Right lung (tissue), 5 donors: ENCODE results near the gene TBC1D8. TPM values are rescaled to one million over a fixed set of nuclear protein-coding genes. Genes with fewer than 3 reads are reported as not detected.

ENCODE experiments used
- DNase-seq, 2 donors: peaks; one replicate each; pipeline ENCODE4 v3.0.0-alpha.2; 2013
- polyA plus RNA-seq, 5 donors: library from polyadenylated mRNA; unstranded; fragments of 120-200 nt; gene quantifications; one replicate each; pipeline versions ENCODE4 v1.2.1 to v1.2.3, GENCODE V29; 2013; ENCODE audit warnings: inconsistent platforms in 1 of 5, low replicate concordance in 1 of 5; ENCODE audit not compliant: insufficient read length in 5 of 5, insufficient read depth in 1 of 5

TBC1D8 gene
- polyA plus RNA-seq, 5 donors: 24.8 to 34.6 (median 27.4) TPM

DNA sequence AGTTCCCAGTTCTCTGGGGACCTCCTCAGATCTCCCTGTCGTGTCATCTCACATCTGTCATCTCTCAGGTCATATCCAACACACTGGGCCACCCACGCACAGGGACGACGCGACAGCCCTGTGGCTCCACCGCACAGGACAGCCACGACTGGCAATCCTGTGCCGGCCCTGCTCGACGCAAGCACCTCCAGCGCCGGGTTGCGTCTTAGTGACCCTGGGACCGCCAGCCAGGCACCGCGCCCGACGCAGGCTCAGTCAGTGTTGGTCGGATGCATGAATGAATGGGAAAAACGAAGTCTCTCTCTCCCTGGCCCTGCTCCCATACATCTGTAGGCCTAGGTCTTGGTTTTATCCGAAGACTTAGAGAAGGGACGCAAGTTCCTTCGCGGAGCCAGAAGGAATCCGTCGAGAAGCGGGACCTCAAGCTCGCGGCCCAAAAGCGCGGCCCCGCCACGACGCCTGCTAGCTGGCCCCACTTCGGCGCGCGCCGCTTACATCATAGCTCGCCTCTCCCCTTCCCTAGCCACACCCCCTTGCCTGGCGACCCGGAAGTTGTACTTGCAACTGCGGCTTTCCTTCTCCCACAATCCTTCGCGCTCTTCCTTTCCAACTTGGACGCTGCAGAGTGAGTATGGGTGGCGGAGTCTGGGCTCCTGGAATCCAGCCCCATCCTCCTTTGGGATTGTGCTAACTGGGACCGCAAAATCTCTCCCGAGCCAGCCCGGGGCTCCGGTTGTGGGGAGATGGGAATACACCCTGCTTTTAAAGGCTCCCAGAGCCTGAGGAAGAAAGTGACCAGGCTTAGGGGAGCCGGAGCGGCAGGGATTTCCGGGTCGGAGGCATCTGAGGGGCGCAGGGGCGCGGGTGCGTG is 149.3 kb downstream of the TBC1D8 start, which contains the start of gene RPL31:
Gene RPL31, plus strand, starts transcription at position 599 of the 871 bp plus-strand sequence. CDS start 413 bp downstream, outside the sequence.
- DNase-seq: peak; percentile 95 to 97

DNA sequence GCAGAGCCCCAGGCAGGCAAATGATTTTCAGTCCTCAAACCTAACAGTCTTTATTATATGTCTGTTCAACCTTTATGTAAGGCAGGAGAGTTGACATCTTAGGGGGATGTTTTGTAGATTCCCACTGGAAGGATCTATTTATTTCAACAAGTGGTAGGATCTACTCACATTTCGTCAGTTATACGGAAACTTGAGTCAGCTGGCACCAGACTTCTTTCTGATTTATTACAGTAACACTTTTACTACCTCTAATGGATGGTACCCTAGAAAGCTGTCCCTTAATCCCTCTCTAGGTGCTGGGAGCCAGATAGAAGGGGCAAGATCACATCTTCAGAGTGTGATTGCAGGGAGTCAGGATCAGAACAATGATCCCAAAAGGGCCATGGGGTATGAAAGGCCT is 151.2 kb downstream of the TBC1D8 start:
- DNase-seq: no peak

DNA sequence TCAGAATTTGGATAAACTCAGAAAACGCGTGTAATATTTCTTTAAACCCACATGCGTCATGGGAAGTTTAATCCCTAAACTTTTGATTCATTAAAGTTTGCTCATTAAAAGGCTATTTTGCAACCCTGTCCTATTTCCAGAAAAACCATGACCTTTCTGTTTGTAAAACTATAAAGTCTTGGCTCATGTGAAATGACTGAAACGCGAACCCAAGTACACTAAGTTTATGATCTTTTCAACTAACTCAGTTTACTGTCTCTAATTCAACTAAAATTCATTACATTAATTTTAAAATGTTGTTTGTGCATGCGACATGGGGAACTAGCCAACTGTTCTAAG is 153.0 kb downstream of the TBC1D8 start:
- peak in 1 of 2 donors; percentile 18 for DNase-seq

DNA sequence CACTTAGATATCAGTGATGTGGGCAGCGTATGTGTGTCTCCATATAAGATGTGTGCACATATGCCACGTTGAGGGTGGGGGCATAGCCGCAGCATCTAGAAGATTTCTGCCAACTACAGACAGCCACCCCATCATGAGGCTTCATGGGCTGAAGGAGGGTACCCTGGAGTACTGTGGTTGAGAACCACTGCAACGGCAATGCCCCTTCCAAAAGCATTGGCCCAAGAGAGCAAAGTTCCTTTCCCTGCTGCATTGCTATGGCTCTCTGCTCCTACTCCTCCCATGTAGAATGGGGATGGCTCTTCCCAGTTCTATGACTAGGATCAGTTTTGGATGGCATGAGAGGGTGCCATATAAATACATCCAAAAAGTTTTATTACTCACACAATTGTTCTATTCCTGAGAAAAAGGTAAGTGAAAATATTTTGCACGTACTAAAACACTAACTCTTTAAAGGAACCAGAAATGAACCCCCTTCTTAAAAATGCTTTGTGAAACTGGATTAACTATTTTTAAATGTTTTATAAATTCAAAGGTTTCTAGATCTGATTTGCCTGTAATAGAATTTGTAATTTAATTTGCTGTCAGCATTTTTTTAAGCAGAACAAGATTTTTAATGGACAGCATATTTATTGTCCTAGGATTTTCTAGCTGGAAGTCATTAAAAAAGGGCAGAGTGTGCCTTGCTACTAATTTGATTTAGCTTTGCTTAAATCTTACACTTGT is 153.5 kb downstream of the TBC1D8 start:
- DNase-seq: no peak

DNA sequence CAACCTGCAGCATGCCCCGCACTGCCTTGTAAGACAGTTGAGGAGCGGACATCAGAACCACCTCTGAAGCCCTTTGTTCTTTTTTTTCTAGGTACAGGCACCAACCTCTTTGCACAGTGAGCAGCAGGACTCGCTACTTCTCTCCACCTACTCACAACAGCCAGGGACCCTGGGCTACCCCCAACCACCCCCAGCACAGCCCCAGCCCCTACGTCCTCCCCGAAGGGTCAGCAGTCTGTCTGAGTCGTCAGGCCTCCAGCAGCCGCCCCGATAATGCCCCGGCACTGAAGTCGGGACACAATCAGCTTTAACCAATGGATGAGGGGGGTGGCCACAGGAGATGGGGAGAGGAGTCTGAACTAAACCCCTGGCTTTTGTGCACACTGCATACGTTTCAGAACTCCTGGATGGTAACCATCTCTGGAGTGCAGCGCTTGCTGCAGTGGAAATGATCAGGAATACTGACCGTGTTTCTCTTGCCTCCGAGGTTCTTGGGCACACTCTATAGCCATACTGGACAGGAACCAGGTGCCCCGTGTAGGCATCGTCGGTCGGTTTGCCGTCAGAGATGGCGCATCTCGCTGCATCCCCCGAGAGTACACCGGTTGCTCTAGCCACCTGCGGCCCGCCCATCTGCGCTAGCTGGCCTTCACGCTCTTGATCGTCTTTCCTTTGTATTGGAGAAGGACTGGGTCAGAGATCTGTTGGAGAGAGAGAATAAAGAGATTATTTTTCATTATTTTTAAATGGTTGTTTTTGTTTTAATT is 155.7 kb downstream of the TBC1D8 start:
- DNase-seq: no peak

DNA sequence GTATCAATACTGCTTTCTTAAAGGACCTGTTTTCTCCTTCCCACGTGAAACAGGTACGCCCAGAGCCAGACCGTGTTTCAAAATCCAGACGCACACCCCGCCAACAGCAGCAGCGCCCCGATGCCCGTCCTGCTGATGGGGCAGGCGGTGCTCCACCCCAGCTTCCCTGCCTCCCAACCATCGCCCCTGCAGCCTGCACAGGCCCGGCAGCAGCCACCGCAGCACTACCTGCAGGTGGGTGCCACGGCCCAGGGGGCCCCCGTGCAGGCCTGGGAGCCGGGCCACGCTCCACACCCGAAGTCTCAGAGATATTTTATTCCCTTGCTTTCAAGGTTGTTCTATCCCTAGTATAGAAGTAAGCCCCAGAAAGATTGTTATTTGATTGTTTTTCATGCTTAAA is 157.9 kb downstream of the TBC1D8 start:
- DNase-seq: no peak

DNA sequence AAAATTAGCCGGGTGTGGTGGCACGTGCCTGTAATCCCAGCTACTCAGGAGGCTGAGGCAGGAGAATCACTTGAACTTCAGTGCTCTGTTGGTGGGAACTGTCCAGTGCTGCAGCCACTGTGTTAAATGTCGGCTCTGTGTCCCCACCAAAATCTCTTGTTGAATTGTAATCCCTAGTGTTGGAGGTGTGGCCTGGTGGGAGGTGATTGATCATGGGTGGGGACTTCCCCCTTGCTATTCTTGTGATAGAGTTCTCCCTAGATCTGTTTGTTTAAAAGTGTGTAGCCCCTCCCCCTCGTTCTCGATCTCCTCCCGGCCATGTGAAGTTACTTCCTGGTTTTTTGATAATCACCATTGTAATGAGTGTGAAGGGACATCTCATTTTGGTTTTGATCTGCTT is 158.9 kb downstream of the TBC1D8 start:
- DNase-seq: no peak

DNA sequence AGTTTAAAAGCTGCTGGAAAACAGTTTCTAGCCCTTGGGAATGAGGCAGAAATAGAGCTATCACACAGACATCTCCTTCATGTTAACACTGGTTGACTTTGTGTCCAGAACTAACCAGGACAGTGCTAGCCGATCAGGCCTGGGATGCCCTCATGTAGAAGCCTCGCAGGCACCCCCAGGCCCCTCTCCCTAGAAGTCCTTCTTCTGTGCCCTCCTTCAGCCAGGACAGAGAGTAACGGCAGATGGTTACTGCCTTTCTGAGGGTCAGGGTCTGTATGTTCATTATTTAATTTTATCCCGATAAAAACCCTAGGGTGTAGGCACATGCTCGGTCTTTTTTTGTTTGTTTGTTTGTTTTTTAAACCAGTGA is 159.8 kb downstream of the TBC1D8 start:
- DNase-seq: no peak

DNA sequence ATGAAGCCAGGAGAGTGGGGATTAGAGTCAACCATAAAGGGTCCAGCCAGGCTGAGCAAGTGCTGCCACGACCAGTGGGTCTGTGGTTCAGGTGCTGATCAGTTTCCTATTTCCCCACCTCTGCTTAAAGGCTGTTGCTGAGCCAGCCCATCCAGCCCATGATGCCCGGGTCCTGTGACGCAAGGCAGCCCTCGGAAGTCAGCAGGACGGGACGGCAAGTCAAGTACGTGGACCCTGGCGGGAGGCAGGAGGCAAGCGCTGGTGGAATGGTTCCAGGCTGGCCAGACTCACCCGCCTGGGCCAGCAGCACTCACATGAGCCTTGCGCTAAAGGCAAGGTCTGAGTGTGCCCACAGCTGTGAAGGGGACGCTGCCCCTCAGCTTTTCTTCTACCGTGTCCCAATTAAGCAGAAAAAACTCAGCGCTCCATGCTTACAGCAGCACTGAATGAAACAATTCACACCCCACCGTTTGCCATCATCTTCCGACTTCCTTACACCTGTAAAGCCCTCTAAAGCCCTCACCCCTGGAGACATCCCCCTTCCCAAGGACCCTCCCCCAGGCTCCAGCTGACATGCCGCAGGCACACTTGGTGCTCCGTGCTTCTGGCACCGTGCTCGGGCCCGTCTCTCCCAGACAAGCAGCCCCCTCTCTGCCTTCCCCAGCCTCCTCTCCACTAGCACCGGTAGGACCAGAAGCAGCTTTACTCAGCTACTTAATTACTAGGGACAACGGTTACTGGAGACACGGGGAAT is 160.4 kb downstream of the TBC1D8 start:
- no peak for DNase-seq

DNA sequence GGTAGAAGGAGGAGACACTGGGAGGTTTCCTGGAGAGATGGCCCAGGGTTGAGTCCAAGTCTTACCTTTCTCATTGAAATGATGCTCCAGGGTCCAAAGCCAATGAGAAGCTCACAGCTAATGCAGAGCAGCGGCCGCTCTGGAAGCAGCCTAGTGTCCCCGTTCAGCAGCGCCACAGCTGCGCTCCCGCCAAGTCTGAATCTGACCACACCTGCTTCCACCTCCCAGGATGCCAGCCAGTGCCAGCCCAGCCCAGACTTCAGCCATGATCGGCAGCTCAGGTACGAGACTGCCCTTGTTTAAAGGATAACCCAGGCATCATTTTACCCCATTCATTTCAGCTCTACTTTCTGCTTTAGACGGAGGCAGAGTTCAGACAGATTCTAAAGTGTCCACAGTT is 161.0 kb downstream of the TBC1D8 start:
- DNase-seq: no peak

DNA sequence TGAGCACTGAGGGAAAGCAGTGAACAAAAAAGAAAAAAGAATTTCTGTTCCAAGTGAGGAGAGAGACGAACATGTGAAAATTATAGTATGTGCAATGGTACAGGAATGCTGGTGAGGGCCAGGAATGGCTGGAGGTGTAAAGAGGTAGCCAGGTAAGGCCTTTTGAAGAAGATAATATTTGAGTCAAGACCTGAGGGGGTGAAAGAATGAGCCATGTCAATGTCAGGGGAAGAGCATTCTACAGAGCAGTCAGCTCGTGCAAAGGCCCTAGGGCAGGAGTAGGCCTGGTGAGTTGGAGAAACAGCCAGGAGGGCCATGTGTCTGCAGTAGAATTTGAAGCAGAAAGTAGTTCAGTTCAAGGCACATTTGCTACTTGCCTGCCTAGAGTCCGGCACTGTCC is 161.5 kb downstream of the TBC1D8 start:
- DNase-seq: no peak

DNA sequence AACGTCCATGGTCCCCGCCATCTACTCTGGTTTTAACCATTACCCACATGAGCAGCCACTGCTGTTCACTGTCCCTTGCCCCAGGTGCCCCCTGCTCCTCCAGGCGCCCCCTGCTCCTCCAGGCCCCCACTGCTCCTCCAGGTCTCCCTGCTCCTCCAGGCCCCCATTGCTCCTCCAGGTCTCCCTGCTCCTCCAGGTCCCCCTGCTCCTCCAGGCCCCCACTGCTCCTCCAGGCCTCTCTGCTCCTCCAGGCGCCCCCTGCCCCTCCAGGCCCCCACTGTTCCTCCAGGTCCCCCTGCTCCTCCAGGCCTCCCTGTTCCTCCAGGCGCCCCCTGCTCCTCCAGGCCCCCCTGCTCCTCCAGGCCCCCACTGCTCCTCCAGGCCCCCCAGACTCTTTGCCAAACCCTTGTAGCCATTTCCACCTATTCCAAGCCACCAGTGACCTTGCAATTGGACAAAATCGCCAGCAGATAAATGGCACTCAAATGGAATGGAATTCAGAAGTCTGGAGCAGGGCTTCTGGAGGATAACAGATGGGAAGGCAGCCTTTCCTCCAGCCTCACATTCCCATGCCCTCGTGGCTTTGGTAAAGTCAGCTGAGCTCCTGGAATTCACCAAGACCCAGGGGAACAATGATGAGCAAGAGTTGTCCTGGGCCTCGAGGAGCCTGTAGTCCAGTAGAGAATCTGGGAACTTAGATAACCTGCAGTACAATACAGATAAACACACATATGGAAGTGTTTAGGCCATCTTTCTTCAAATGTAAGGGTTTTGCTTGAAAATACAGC is 162.4 kb downstream of the TBC1D8 start:
- DNase-seq: no peak

DNA sequence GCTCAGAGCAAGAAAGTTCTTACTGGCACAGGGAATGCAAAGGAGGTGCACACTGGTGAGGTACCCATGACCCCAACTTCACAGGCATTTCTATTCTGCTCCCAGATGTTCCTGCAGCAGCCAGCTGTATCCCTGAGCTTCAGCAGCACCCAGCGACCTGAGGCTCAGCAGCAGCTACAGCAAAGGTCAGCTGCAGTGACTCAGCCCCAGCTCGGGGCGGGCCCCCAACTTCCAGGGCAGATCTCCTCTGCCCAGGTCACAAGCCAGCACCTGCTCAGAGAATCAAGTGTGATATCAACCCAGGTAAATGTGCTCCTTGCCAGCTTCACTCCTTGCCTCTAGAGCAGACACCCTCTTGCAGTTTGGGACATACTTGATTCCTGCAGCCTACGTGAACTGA is 163.2 kb downstream of the TBC1D8 start:
- DNase-seq: no peak

DNA sequence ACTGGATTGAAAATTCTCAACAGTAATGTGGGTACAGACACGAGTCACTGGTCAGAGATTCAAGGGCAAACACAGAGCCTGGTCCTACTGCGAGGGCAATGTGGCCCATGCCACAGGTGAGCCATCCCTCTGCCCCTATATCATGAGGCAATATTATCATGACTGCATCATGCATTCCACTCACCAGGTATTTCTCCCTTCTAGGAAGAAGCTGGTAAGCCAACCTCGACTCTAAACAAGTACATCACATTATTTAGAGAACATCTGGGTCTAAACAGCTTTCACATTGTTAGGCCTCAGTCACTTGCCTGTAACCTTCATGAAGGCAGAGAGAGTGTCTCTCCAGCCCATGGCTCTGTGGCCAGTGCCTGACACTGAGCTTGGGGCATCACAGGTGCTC is 163.6 kb downstream of the TBC1D8 start:
- DNase-seq: no peak

DNA sequence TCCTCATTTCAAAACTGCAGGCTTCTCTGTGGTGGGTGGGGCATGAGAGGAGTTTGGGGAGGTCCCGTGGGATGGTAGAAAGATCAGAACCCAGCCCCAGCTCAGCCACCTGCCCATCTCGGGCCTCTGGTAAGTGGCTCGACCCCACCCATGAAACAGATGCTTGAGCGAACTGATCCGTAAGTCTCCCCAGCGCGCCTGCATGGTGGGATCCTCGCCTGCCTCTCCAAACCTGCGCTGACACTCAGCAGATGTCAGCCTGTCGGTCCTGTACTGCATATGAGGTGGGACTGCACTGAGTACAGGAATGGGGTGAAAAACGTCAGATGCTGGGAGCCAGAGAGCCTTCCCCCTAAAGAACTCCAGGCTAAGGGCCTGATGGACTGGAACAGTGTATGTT is 165.0 kb downstream of the TBC1D8 start:
- no peak for DNase-seq

DNA sequence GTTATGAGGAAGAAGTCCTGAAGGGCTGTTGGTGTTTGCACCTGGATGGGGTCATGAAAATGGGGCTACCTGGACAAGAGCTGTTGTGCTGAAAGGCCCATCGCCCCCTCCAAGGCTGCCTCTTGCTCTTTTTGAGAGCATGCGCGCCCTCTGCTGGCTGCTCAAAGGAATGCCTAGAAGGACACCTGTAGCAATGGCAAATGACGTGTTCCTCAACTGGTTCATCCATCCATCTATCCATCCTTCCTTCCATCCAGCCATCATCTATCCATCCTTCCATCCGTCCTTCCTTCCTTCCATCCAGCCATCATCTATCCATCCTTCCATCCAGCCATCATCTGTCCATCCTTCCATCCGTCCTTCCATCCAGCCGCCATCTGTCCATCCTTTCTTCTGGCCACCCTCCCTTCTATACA is 166.3 kb downstream of the TBC1D8 start:
- peak; percentile 44 to 57 for DNase-seq

DNA sequence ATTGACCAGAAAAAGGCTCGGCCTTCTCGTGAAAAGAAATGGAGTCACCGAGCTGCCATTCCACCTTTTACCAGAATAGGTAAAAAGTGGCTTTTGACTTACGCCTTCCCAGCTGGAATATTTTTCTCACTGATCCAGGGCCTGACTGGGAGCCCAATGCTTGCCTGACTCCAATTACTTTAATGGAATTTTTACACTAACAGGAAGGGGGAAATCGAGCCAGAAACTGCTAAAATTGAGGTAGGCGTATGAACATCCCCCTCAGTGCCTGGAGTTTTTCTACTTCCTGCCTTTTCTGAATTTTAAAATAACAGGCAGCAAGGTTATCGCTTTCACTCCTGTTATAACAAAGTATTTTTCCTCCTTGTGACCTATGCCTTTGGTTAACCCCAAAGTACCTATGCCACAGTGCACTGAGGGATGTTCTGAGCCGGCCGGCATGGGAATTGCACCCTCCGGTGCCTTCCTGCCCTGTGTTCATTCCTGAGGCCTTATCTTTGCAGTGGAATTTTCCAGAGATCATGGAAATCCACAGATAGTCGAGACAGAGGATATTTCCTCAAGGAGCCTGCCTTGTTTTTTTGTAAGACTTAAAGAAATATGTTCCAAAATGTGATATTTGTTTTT is 167.4 kb downstream of the TBC1D8 start:
- DNase-seq: no peak

DNA sequence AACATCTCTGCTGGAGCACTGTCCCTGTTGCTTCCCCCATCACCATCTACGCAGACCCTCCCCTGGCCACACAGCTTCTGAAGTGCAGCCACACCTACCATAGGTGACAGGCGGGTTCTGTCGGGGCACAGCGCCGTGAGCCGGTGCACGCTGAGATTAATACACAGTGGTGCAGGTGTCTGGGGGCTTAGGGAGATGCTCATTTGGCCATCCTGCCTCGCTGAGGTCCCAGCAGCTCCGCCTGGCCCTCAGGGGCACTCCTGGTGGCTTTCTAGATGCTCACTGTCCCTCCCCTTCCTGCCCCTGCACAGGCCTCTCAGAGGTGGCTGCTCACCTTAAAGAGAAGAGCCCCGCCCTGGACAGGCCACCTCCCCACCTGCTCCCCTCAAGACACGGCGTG is 168.0 kb downstream of the TBC1D8 start:
- no peak for DNase-seq

DNA sequence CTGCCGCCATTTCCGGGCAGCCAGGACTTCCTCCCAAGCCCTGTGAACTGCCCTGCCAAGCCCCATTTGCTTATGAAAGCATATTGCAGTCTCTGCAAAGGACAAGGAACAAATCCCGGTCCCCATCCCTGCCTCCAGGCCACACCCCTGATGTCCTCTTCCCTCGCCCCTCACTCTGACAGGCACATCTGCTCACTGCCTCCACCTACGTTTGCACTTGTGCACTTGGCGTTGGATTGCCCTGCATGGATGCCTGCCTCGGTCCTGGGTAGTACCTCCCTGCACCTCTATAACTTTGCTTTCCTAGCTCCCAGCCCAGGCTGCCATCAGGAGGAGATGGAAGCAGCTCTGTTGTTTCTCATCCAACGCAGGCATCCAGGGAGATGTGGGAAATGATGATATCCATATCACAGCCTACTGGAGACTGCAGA is 168.7 kb downstream of the TBC1D8 start:
- no peak for DNase-seq

DNA sequence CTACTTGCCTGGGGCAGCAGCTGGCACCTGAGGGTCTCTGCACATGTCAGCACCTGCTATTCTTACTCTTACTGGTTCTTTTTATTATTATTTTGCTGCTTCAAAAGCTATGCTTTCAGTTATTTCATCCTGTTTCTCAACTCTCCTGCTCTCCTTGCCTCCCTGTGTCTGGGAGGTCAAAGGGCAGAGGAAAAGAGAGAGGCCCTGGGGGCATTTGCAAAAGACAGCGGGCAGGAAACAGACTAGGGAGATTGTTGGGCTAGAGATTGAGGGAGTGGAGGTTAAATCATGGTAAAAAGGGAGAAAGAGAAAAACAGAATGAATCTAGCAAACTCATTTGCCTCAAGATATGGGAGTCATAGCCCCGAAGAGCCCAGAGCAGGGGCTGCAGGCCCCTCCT is 170.2 kb downstream of the TBC1D8 start:
- no peak for DNase-seq
